PC-3 (cell line): ENCODE measurements around the gene AKAP13. TPM values are rescaled to one million over a fixed set of nuclear protein-coding genes. Genes with fewer than 3 reads are reported as not detected.

Experiments
- ATAC-seq: fragments of 200-7000 bp; cut with Tn5 transposase; 2 replicates; pipeline ENCODE4 v1.9.1; 2020; ENCODE audit warnings: mild to moderate bottlenecking, moderate library complexity
- BruUV-seq: library from RNA; stranded (reverse); fragments of 400-500 nt; replicated peaks from 2 replicates; lab custom pipeline; 2021; lab: Mats Ljungman, UMichigan
- CTCF ChIA-PET: fragments of 300-600 bp; sonication (Branson Sonifier 250); formaldehyde crosslinking; loops from one replicate; lab custom pipeline; 2022; ENCODE audit warnings: antibody characterized with exemption; lab: Charles Lee
- POLR2A ChIA-PET: fragments of 300-600 bp; sonication (Branson Sonifier 250); formaldehyde crosslinking; loops from one replicate; lab custom pipeline; 2022; ENCODE audit warnings: antibody characterized with exemption; ENCODE audit not compliant: unreplicated experiment; lab: Charles Lee
- DNase-seq: peaks from one replicate; pipeline ENCODE4 v3.0.0-alpha.2; 2015
- H2AFZ ChIP-seq: fragments of 300-600 bp; sonication (generic); 2 replicates; pipeline ENCODE4 v1.6.0; 2016; ENCODE audit warnings: antibody characterized with exemption, low read length
- H3F3A ChIP-seq: fragments of 300-600 bp; sonication (generic); one replicate; pipeline ENCODE4 v1.6.0; 2017; ENCODE audit warnings: antibody characterized with exemption, low read length, control low read depth, mild to moderate bottlenecking; ENCODE audit not compliant: unreplicated experiment
- H3K27ac ChIP-seq: fragments of 300-600 bp; sonication (generic); 2 replicates; pipeline ENCODE4 v1.5.1; 2016; ENCODE audit warnings: mild to moderate bottlenecking, low read length
- H3K27me3 ChIP-seq: fragments of 300-600 bp; sonication (generic); 2 replicates; pipeline ENCODE4 v1.6.1; 2016; ENCODE audit warnings: low read length, mixed read lengths
- H3K36me3 ChIP-seq: fragments of 300-600 bp; sonication (generic); 2 replicates; pipeline ENCODE4 v1.6.1; 2016; ENCODE audit warnings: low read depth, mixed run types, low read length, mixed read lengths
- H3K4me1 ChIP-seq: fragments of 300-600 bp; sonication (generic); 2 replicates; pipeline ENCODE4 v1.5.1; 2016; ENCODE audit warnings: low read length; ENCODE audit not compliant: insufficient read depth
- H3K4me2 ChIP-seq: fragments of 300-600 bp; sonication (generic); 2 replicates; pipeline ENCODE4 v1.6.0; 2016; ENCODE audit warnings: low read length
- H3K4me3 ChIP-seq: fragments of 300-600 bp; sonication (generic); 2 replicates; pipeline ENCODE4 v1.5.1; 2016; ENCODE audit warnings: mild to moderate bottlenecking, low read length, mixed read lengths
- H3K79me2 ChIP-seq: fragments of 300-600 bp; sonication (generic); 2 replicates; pipeline ENCODE4 v1.6.1; 2017; ENCODE audit warnings: low read length, mixed read lengths
- H3K9ac ChIP-seq: fragments of 300-600 bp; sonication (generic); 2 replicates; pipeline ENCODE4 v1.6.0; 2016; ENCODE audit warnings: mild to moderate bottlenecking, low read length
- H3K9me2 ChIP-seq: fragments of 300-600 bp; sonication (generic); replicated peaks from 2 replicates; pipeline ENCODE4 v1.6.1; 2016; ENCODE audit warnings: mixed run types, low read length, mixed read lengths
- H3K9me3 ChIP-seq: fragments of 300-600 bp; sonication (generic); 2 replicates; pipeline ENCODE4 v1.6.1; 2016; ENCODE audit warnings: low read length, mixed read lengths
- H4K20me1 ChIP-seq: fragments of 300-600 bp; sonication (generic); 2 replicates; pipeline ENCODE4 v1.6.1; 2016; ENCODE audit warnings: low read length, mixed read lengths
- EZH2 ChIP-seq: fragments of 300-600 bp; sonication (generic); IDR thresholded peaks from one replicate; pipeline ENCODE4 v1.6.1; 2017; ENCODE audit warnings: antibody characterized with exemption, mild to moderate bottlenecking, low read length; ENCODE audit not compliant: unreplicated experiment
- EZH2phosphoT487 ChIP-seq: fragments of 300-600 bp; sonication (generic); IDR thresholded peaks from 2 replicates; pipeline ENCODE4 v1.6.1; 2018; ENCODE audit warnings: mild to moderate bottlenecking, antibody characterized with exemption, low read length, borderline replicate concordance
- intact Hi-C: fragments of 100-400 bp; cut with micrococcal nuclease; formaldehyde crosslinking; loops from 2 replicates; pipeline ENCODE4 v1.9.0; 2023
- total RNA-seq: library from RNA; depleted of rRNA; stranded (reverse); fragments of >200 nt; gene quantifications from 2 replicates; pipeline ENCODE4 v1.2.3, GENCODE V29; 2014
- TF ChIP-seq, protein P1 (sequence below): fragments of 300-600 bp; sonication (generic); conservative IDR thresholded peaks from 2 replicates; pipeline ENCODE4 v1.5.1; 2017; ENCODE audit warnings: antibody characterized with exemption, low read depth, mild to moderate bottlenecking, low read length

Gene AKAP13
- total RNA-seq, 1 experiment from 2014 or later, result 36.8 TPM

GRCh38 chr15:85564686-85565085, 184.3 kb downstream of the AKAP13 start:
- CTCF ChIA-PET, result no interaction called here

DNA sequence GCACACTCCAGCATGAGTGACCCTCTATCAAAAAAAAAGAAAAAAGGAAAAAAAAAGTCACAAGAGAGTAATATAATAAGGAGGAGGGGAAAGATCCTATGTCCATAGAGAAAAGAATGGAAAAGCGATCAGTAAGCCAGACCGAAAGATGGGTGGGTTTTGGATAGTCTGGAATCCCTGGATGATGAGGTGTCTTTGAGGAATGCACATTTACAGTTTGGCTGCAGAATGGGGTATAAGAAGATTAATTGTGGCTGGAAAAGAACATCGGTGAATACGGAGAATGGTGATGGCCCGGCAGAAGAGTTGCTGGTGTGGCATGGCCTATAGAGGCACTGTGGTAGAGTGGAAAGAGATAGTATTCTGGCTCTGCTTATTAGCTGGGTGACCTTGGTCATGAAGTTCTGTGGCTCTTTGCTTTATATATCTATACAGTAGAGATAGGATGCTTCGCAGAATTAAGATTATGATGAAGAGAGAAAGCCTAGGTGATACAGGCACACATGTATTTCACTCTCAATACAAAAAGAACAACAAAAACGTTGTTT, 187.9 kb downstream of the AKAP13 start:
- no peak for TF ChIP-seq EZH2
- TF ChIP-seq, protein P1, sequence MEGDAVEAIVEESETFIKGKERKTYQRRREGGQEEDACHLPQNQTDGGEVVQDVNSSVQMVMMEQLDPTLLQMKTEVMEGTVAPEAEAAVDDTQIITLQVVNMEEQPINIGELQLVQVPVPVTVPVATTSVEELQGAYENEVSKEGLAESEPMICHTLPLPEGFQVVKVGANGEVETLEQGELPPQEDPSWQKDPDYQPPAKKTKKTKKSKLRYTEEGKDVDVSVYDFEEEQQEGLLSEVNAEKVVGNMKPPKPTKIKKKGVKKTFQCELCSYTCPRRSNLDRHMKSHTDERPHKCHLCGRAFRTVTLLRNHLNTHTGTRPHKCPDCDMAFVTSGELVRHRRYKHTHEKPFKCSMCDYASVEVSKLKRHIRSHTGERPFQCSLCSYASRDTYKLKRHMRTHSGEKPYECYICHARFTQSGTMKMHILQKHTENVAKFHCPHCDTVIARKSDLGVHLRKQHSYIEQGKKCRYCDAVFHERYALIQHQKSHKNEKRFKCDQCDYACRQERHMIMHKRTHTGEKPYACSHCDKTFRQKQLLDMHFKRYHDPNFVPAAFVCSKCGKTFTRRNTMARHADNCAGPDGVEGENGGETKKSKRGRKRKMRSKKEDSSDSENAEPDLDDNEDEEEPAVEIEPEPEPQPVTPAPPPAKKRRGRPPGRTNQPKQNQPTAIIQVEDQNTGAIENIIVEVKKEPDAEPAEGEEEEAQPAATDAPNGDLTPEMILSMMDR, result no peak
- no peak for TF ChIP-seq EZH2phosphoT487
- Histone ChIP-seq H3K4me2 (no peak overlapping the region), H3K4me1 (no peaks in the 10 kb centered on the region), H2AFZ (no peak overlapping the region), H3K27ac (no peak overlapping the region), H3K79me2 (no peaks in the 10 kb centered on the region), H3K27me3 (no peaks in the 10 kb centered on the region), H3K9ac (no peak overlapping the region), H3F3A (no peaks in the 10 kb centered on the region), H3K36me3 (no peaks in the 10 kb centered on the region), H3K4me3 (no peak overlapping the region), H3K9me2 (no peaks in the 10 kb centered on the region), H4K20me1 (no peaks in the 10 kb centered on the region), H3K9me3 (no peaks in the 10 kb centered on the region)
- intact Hi-C loops, result no loop called here
- ATAC-seq, result no peak
- no TSS peak for BruUV-seq
- CTCF ChIA-PET, result no interaction called here
- POLR2A ChIA-PET, result no interaction called here
- DNase-seq, result no peak

More at GRCh38 chr15:85564686-85565085, 184.3 kb downstream of the AKAP13 start:
- no peaks in the 10 kb centered on the region for H3K27me3 ChIP-seq
- H4K20me1 ChIP-seq, result no peaks in the 10 kb centered on the region
- H3K9me2 ChIP-seq, result no peaks in the 10 kb centered on the region
- no peak overlapping the region for H2AFZ ChIP-seq
- no peak overlapping the region for H3K4me2 ChIP-seq
- no peaks in the 10 kb centered on the region for H3K79me2 ChIP-seq
- DNase-seq (no peak), ATAC-seq (no peak)
- no peaks in the 10 kb centered on the region for H3K4me1 ChIP-seq
- H3K36me3 ChIP-seq, result no peaks in the 10 kb centered on the region
- TF ChIP-seq EZH2, result no peak
- TF ChIP-seq, protein P1, result no peak
- H3K27ac ChIP-seq, result no peak overlapping the region
- no peaks in the 10 kb centered on the region for H3K9me3 ChIP-seq
- intact Hi-C loops, result no loop called here
- POLR2A ChIA-PET, result no interaction called here
- no peaks in the 10 kb centered on the region for H3F3A ChIP-seq
- no TSS peak for BruUV-seq
- H3K4me3 ChIP-seq, result no peak overlapping the region
- H3K9ac ChIP-seq, result no peak overlapping the region

GRCh38 chr15:85570336-85570735, 189.9 kb downstream of the AKAP13 start:
- Histone ChIP-seq H3F3A (no peaks in the 10 kb centered on the region), H3K36me3 (0 out of 2 replicates have a peak, but pooled peaks cover 2% of the 10 kb centered on the region), H4K20me1 (no peaks in the 10 kb centered on the region), H3K27ac (no peak overlapping the region), H3K4me3 (no peak overlapping the region), H3K4me2 (no peak overlapping the region), H3K27me3 (no peaks in the 10 kb centered on the region), H3K9ac (no peak overlapping the region), H3K9me3 (no peaks in the 10 kb centered on the region), H2AFZ (no peak overlapping the region), H3K79me2 (no peaks in the 10 kb centered on the region), H3K4me1 (no peaks in the 10 kb centered on the region), H3K9me2 (no peaks in the 10 kb centered on the region)
- ATAC-seq (no peak), DNase-seq (no peak)
- ChIA-PET CTCF (no interaction called here), POLR2A (no interaction called here)
- no TSS peak for BruUV-seq
- TF ChIP-seq, protein P1, result no peak
- TF ChIP-seq EZH2 (no peak), EZH2phosphoT487 (no peak)
- intact Hi-C loops, result no loop called here
